ENCODE results near the gene GDF2.

GRCh38 chr10:47309408-47310089 is 12.7 kb upstream of the GDF2 start:
- TF ChIP-seq CTCF (IDR thresholded peaks at IDR 0.05) (peak in 2 of 5 experiments; percentile 22 to 23), POLR2A (IDR thresholded peaks at IDR 0.05) (no peak)

Data from tibial nerve (tissue), 3 donors.